HepG2 (cell line): ENCODE results near the gene PIANP. TPM values are rescaled to one million over a fixed set of nuclear protein-coding genes. Genes with fewer than 3 reads are reported as not detected.
A peak's percentile ranks its signal among the peaks of the same experiment; 100 is the strongest.

Source experiments
- FOSL1 ChIP-seq: sonication (generic); formaldehyde crosslinking; IDR thresholded peaks from 2 replicates; pipeline ENCODE4 v1.9.0; 2021; ENCODE audit warnings: missing genetic modification reagents, borderline replicate concordance
- FOXC1 ChIP-seq: sonication (generic); formaldehyde crosslinking; IDR thresholded peaks from 2 replicates; pipeline ENCODE4 v1.8.0; 2022; ENCODE audit warnings: mild to moderate bottlenecking, missing genetic modification reagents, borderline replicate concordance
- FOXO1 ChIP-seq: sonication (generic); formaldehyde crosslinking; IDR thresholded peaks from 2 replicates; pipeline ENCODE4 v1.4.0; 2020; ENCODE audit warnings: missing genetic modification reagents
- HDAC2 ChIP-seq: sonication (generic); formaldehyde crosslinking; IDR thresholded peaks from 2 replicates; pipeline ENCODE4 v1.4.0; 2020; ENCODE audit warnings: missing genetic modification reagents
- MEF2D ChIP-seq: sonication (generic); formaldehyde crosslinking; IDR thresholded peaks from 2 replicates; pipeline ENCODE4 v1.5.1; 2020; ENCODE audit warnings: mild to moderate bottlenecking, missing genetic modification reagents
- MEIS1 ChIP-seq: sonication (generic); formaldehyde crosslinking; IDR thresholded peaks from 2 replicates; pipeline ENCODE4 v1.9.0; 2021; ENCODE audit warnings: mild to moderate bottlenecking, missing genetic modification reagents, moderate library complexity, borderline replicate concordance
- NRL ChIP-seq: sonication (generic); formaldehyde crosslinking; IDR thresholded peaks from 2 replicates; pipeline ENCODE4 v1.5.0; 2020; ENCODE audit warnings: missing genetic modification reagents, mild to moderate bottlenecking, moderate library complexity, borderline replicate concordance
- PAWR ChIP-seq: sonication (generic); formaldehyde crosslinking; IDR thresholded peaks from 2 replicates; pipeline ENCODE4 v1.4.0; 2020; ENCODE audit warnings: missing genetic modification reagents, mild to moderate bottlenecking, borderline replicate concordance
- RARG ChIP-seq: sonication (generic); formaldehyde crosslinking; IDR thresholded peaks from 2 replicates; pipeline ENCODE4 v1.4.0; 2020; ENCODE audit warnings: low read depth, mild to moderate bottlenecking, missing genetic modification reagents
- REXO4 ChIP-seq: sonication (generic); formaldehyde crosslinking; IDR thresholded peaks from 2 replicates; pipeline ENCODE4 v1.8.0; 2022; ENCODE audit warnings: missing genetic modification reagents, mild to moderate bottlenecking, borderline replicate concordance
- TAF15 ChIP-seq: fragments of 200-400 bp; formaldehyde crosslinking; IDR thresholded peaks from one replicate; pipeline ENCODE4 v1.6.1; 2018; ENCODE audit warnings: mild to moderate bottlenecking, low read depth, low read length; ENCODE audit not compliant: poor library complexity, severe bottlenecking
- ZNF660 ChIP-seq: sonication (generic); formaldehyde crosslinking; IDR thresholded peaks from 2 replicates; pipeline ENCODE4 v1.5.1; 2020; ENCODE audit warnings: mild to moderate bottlenecking, low read depth, missing genetic modification reagents, borderline replicate concordance
- ZNF709 ChIP-seq: sonication (generic); formaldehyde crosslinking; IDR thresholded peaks from 2 replicates; pipeline ENCODE4 v1.5.0; 2020; ENCODE audit warnings: mild to moderate bottlenecking, missing genetic modification reagents
- polyA plus RNA-seq, 8 experiments: library from polyadenylated mRNA; depleted of rRNA in 3 of 8; stranded (reverse) in 7 of 8; unstranded in 1 of 8; fragments of >200 nt; fragmentation: Illumina TruSeq in 4 of 8; extraction: Trizol in 4 of 8; gene quantifications; 2 replicates each; pipeline versions ENCODE4 v1.2.1 to v1.2.3, GENCODE V29; 2011 to 2016; ENCODE audit warnings: low read depth in 4 of 8, missing spikeins in 1 of 8, mixed read lengths in 1 of 8; ENCODE audit not compliant: insufficient read depth in 1 of 8
- total RNA-seq, 5 experiments: library from RNA; depleted of rRNA; stranded (reverse); fragments of >200 nt; fragmentation: Illumina TruSeq; extraction: Trizol; gene quantifications; 2 replicates each; pipeline ENCODE4 v1.2.3, GENCODE V29; 2016; ENCODE audit warnings: low read depth in 1 of 5
- TF ChIP-seq, protein P1 (sequence below), 2 experiments: sonication (generic) in 1 of 2; formaldehyde crosslinking in 1 of 2; IDR thresholded peaks; 2 replicates each; pipeline versions ENCODE4 v1.4.0 to v1.6.1; 2016 to 2020; ENCODE audit warnings: borderline replicate concordance in 1 of 2, low read depth in 1 of 2, mild to moderate bottlenecking in 1 of 2, missing genetic modification reagents in 1 of 2
- TF ChIP-seq, protein P2 (sequence below): sonication (generic); formaldehyde crosslinking; IDR thresholded peaks from 2 replicates; pipeline ENCODE4 v1.8.0; 2022; ENCODE audit warnings: mild to moderate bottlenecking, missing genetic modification reagents
- TF ChIP-seq, protein P3 (sequence below): IDR thresholded peaks from 2 replicates; pipeline ENCODE4 v1.6.1; 2016; ENCODE audit warnings: missing compliant biosample characterization, missing genetic modification reagents, borderline replicate concordance
- TF ChIP-seq, protein P4 (sequence below): fragments of 450-650 bp; IDR thresholded peaks from 2 replicates; pipeline ENCODE4 v1.6.1; 2016
- TF ChIP-seq, protein P5 (sequence below): sonication (generic); formaldehyde crosslinking; IDR thresholded peaks from 2 replicates; pipeline ENCODE4; 2020; ENCODE audit warnings: missing genetic modification reagents, mild to moderate bottlenecking, borderline replicate concordance

The PIANP gene
- total and polyA plus RNA-seq, 2 of the 13 experiments (the other 11 are each of a cell fraction or from before 2014, with no cell fraction given): not detected

DNA sequence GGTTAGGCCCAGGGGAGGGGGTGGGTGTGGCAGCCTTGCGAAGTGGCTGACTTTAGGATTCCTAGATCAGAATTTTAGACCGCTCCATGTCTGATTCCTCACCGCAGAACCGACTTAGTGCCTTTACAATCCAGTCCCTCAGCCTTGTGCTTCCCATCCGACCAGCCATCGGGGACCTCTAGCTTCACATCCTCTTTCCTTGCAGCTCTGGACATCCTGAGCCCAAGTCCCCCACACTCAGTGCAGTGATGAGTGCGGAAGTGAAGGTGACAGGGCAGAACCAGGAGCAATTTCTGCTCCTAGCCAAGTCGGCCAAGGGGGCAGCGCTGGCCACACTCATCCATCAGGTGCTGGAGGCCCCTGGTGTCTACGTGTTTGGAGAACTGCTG, 23.8 kb upstream of the PIANP start (continued):
- TF ChIP-seq NRL (CRISPR knock-in tag) (peak; percentile 75; the same call in 1 of the 2 replicates), RARG (CRISPR knock-in tag) (no peak), HDAC2 (no peak), MEF2D (CRISPR knock-in tag) (no peak), FOXO1 (CRISPR knock-in tag) (no peak), TAF15 (no peak), REXO4 (CRISPR knock-in tag) (0 out of 2 replicates have a peak, but pooled peaks have one; percentile 12), ZNF660 (no peak), FOXC1 (CRISPR knock-in tag) (no peak; the same call in 1 of the 2 replicates), PAWR (no peak), ZNF709 (CRISPR knock-in tag) (no peak; the same call in 1 of the 2 replicates), FOSL1 (no peak), MEIS1 (CRISPR knock-in tag) (no peak; the same call in 1 of the 2 replicates)
- TF ChIP-seq, protein P1, sequence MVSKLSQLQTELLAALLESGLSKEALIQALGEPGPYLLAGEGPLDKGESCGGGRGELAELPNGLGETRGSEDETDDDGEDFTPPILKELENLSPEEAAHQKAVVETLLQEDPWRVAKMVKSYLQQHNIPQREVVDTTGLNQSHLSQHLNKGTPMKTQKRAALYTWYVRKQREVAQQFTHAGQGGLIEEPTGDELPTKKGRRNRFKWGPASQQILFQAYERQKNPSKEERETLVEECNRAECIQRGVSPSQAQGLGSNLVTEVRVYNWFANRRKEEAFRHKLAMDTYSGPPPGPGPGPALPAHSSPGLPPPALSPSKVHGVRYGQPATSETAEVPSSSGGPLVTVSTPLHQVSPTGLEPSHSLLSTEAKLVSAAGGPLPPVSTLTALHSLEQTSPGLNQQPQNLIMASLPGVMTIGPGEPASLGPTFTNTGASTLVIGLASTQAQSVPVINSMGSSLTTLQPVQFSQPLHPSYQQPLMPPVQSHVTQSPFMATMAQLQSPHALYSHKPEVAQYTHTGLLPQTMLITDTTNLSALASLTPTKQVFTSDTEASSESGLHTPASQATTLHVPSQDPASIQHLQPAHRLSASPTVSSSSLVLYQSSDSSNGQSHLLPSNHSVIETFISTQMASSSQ (IDR thresholded peaks at IDR 0.05; ENCODE audit: low read depth): no peak
- TF ChIP-seq, protein P1 (CRISPR knock-in tag; IDR thresholded peaks at IDR 0.05; ENCODE audit: borderline replicate concordance): no peak
- TF ChIP-seq, protein P2, sequence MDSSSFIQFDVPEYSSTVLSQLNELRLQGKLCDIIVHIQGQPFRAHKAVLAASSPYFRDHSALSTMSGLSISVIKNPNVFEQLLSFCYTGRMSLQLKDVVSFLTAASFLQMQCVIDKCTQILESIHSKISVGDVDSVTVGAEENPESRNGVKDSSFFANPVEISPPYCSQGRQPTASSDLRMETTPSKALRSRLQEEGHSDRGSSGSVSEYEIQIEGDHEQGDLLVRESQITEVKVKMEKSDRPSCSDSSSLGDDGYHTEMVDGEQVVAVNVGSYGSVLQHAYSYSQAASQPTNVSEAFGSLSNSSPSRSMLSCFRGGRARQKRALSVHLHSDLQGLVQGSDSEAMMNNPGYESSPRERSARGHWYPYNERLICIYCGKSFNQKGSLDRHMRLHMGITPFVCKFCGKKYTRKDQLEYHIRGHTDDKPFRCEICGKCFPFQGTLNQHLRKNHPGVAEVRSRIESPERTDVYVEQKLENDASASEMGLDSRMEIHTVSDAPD (CRISPR knock-in tag): no peak
- TF ChIP-seq, protein P3, sequence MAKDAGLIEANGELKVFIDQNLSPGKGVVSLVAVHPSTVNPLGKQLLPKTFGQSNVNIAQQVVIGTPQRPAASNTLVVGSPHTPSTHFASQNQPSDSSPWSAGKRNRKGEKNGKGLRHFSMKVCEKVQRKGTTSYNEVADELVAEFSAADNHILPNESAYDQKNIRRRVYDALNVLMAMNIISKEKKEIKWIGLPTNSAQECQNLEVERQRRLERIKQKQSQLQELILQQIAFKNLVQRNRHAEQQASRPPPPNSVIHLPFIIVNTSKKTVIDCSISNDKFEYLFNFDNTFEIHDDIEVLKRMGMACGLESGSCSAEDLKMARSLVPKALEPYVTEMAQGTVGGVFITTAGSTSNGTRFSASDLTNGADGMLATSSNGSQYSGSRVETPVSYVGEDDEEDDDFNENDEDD (CRISPR knock-in tag): no peak
- TF ChIP-seq, protein P4, sequence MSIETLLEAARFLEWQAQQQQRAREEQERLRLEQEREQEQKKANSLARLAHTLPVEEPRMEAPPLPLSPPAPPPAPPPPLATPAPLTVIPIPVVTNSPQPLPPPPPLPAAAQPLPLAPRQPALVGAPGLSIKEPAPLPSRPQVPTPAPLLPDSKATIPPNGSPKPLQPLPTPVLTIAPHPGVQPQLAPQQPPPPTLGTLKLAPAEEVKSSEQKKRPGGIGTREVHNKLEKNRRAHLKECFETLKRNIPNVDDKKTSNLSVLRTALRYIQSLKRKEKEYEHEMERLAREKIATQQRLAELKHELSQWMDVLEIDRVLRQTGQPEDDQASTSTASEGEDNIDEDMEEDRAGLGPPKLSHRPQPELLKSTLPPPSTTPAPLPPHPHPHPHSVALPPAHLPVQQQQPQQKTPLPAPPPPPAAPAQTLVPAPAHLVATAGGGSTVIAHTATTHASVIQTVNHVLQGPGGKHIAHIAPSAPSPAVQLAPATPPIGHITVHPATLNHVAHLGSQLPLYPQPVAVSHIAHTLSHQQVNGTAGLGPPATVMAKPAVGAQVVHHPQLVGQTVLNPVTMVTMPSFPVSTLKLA: no peak
- TF ChIP-seq, protein P5, sequence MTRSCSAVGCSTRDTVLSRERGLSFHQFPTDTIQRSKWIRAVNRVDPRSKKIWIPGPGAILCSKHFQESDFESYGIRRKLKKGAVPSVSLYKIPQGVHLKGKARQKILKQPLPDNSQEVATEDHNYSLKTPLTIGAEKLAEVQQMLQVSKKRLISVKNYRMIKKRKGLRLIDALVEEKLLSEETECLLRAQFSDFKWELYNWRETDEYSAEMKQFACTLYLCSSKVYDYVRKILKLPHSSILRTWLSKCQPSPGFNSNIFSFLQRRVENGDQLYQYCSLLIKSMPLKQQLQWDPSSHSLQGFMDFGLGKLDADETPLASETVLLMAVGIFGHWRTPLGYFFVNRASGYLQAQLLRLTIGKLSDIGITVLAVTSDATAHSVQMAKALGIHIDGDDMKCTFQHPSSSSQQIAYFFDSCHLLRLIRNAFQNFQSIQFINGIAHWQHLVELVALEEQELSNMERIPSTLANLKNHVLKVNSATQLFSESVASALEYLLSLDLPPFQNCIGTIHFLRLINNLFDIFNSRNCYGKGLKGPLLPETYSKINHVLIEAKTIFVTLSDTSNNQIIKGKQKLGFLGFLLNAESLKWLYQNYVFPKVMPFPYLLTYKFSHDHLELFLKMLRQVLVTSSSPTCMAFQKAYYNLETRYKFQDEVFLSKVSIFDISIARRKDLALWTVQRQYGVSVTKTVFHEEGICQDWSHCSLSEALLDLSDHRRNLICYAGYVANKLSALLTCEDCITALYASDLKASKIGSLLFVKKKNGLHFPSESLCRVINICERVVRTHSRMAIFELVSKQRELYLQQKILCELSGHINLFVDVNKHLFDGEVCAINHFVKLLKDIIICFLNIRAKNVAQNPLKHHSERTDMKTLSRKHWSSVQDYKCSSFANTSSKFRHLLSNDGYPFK: no peak
